Common myeloid progenitor, CD34-positive (primary cell): ENCODE data around the gene HIPK3.
A peak's percentile ranks its signal among the peaks of the same experiment; 100 is the strongest.

ENCODE experiments used
- CTCF ChIA-PET: fragments of 350-600 bp; sonication (Branson Sonifier 250); formaldehyde crosslinking; loops from one replicate; lab custom pipeline; 2021; ENCODE audit warnings: antibody characterized with exemption; lab: Charles Lee
- POLR2A ChIA-PET: fragments of 350-600 bp; sonication (Branson Sonifier 250); formaldehyde crosslinking; loops from one replicate; lab custom pipeline; 2021; ENCODE audit warnings: antibody characterized with exemption; lab: Charles Lee
- DNase-seq, 3 donors: peaks; one replicate each; pipeline versions ENCODE4 v3.0.0 to v3.0.0-alpha.2; 2013
- H3K27ac ChIP-seq, 2 experiments: 1 replicate in 1 of 2; 2 replicates in 1 of 2; pipeline ENCODE4 v1.7.0; 2013; ENCODE audit warnings: inconsistent platforms in 2 of 2, low read length in 2 of 2, mild to moderate bottlenecking in 2 of 2, low read depth in 1 of 2, moderate library complexity in 1 of 2; ENCODE audit not compliant: severe bottlenecking in 2 of 2, insufficient read depth in 1 of 2, poor library complexity in 1 of 2
- H3K27me3 ChIP-seq, 5 experiments: replicated peaks in 2 of 5; 1 replicate in 3 of 5; 2 replicates in 2 of 5; pipeline versions ENCODE4 v1.6.1 to v1.7.0; 2013; ENCODE audit warnings: low read length in 4 of 5, mild to moderate bottlenecking in 2 of 5, moderate library complexity in 2 of 5, inconsistent platforms in 1 of 5; ENCODE audit not compliant: insufficient read depth in 5 of 5, control insufficient read depth in 4 of 5
- H3K36me3 ChIP-seq, 4 experiments: 1 replicate in 2 of 4; 2 replicates in 2 of 4; pipeline versions ENCODE4 v1.6.1 to v1.7.0; 2013; ENCODE audit warnings: low read length in 3 of 4, control low read depth in 1 of 4, mild to moderate bottlenecking in 1 of 4; ENCODE audit not compliant: control insufficient read depth in 4 of 4, insufficient read depth in 4 of 4
- H3K4me1 ChIP-seq, 4 experiments: 1 replicate in 3 of 4; 2 replicates in 1 of 4; pipeline versions ENCODE4 v1.6.1 to v1.7.1; 2013; ENCODE audit warnings: low read length in 3 of 4, mild to moderate bottlenecking in 3 of 4, control low read depth in 1 of 4, inconsistent platforms in 1 of 4, moderate library complexity in 1 of 4; ENCODE audit not compliant: control insufficient read depth in 4 of 4, insufficient read depth in 4 of 4; ENCODE audit errors: control extremely low read depth in 1 of 4
- H3K4me3 ChIP-seq, 7 experiments: 1 replicate in 4 of 7; 2 replicates in 3 of 7; pipeline versions ENCODE4 v1.5.1 to v1.7.0; 2013; ENCODE audit warnings: mild to moderate bottlenecking in 7 of 7, low read length in 6 of 7, moderate library complexity in 6 of 7, inconsistent platforms in 2 of 7, low read depth in 2 of 7, control low read depth in 1 of 7; ENCODE audit not compliant: insufficient read depth in 4 of 7, control insufficient read depth in 1 of 7; ENCODE audit errors: extremely low read depth in 1 of 7
- H3K9me3 ChIP-seq, 5 experiments: 1 replicate in 4 of 5; 2 replicates in 1 of 5; pipeline versions ENCODE4 v1.6.1 to v1.7.1; 2013; ENCODE audit warnings: low read length in 4 of 5, mild to moderate bottlenecking in 2 of 5, inconsistent platforms in 1 of 5, low read depth in 1 of 5, moderate library complexity in 1 of 5; ENCODE audit not compliant: control insufficient read depth in 4 of 5, insufficient read depth in 2 of 5; ENCODE audit errors: control extremely low read depth in 1 of 5
- WGBS: methylation state at CpG from one replicate; pipeline ENCODE4 v1.1.5; 2013; ENCODE audit not compliant: insufficient coverage; 5-methylcytosine and 5-hydroxymethylcytosine counted together

HIPK3 gene

GRCh38 chr11:33390944-33391892 lies 134.0 kb downstream of the HIPK3 start:
- Histone ChIP-seq H3K36me3 (no peaks in the 10 kb centered on the region), H3K27me3 (peaks cover 0 to 3% (median 0%) of the 10 kb centered on the region in 5 experiments), H3K27ac (no peak overlapping the region), H3K4me3 (no peak overlapping the region), H3K4me1 (peaks cover 0 to 3% (median 0%) of the 10 kb centered on the region in 4 experiments), H3K9me3 (peaks cover 0 to 4% (median 0%) of the 10 kb centered on the region in 5 experiments)
- CTCF ChIA-PET: no interaction called here
- 90% methylated on average over 7 of the region's 13 CpGs for WGBS
- no peak for DNase-seq
- POLR2A ChIA-PET: no interaction called here

- 100% methylated on average over 1 of the region's 2 CpGs for WGBS
- ChIA-PET CTCF (no interaction called here), POLR2A (no interaction called here)
Observed at GRCh38 chr11:33391893-33392251, 134.7 kb downstream of the HIPK3 start.

GRCh38 chr11:33394431-33395109 lies 137.4 kb downstream of the HIPK3 start:
- 95% methylated on average over 6 of the region's 6 CpGs for WGBS
- CTCF ChIA-PET: no interaction called here

More at GRCh38 chr11:33391893-33392251, 134.7 kb downstream of the HIPK3 start:
- no peak for DNase-seq
- no peak overlapping the region for H3K4me3 ChIP-seq
- H3K4me1 ChIP-seq: peaks cover 0 to 3% (median 0%) of the 10 kb centered on the region in 4 experiments
- no peak overlapping the region for H3K27ac ChIP-seq
- H3K9me3 ChIP-seq: no peaks in the 10 kb centered on the region
- peaks cover 0 to 3% (median 0%) of the 10 kb centered on the region in 5 experiments for H3K27me3 ChIP-seq
- H3K36me3 ChIP-seq: no peaks in the 10 kb centered on the region

GRCh38 chr11:33396361-33396760 lies 139.2 kb downstream of the HIPK3 start:
- ChIA-PET POLR2A (interaction anchor here (0.8 kb wide), 1 partner anchor 17 kb away, joined by 3 read pairs; no protein-coding TSS in a partner anchor), CTCF (no interaction called here)
- no peaks in the 10 kb centered on the region for H3K9me3 ChIP-seq
- H3K4me3 ChIP-seq: no peak overlapping the region
- no peaks in the 10 kb centered on the region for H3K36me3 ChIP-seq
- H3K4me1 ChIP-seq: no peaks in the 10 kb centered on the region
- no CpG with 5 or more reads among the region's 3 CpGs for WGBS
- H3K27me3 ChIP-seq: peaks cover 0 to 4% (median 0%) of the 10 kb centered on the region in 5 experiments
- DNase-seq: no peak
- no peak overlapping the region for H3K27ac ChIP-seq

More at GRCh38 chr11:33394431-33395109, 137.4 kb downstream of the HIPK3 start:
- peaks cover 0 to 4% (median 0%) of the 10 kb centered on the region in 5 experiments for H3K27me3 ChIP-seq
- H3K36me3 ChIP-seq: no peaks in the 10 kb centered on the region
- H3K4me3 ChIP-seq: no peak overlapping the region
- no peak for DNase-seq
- no peak overlapping the region for H3K27ac ChIP-seq
- no peaks in the 10 kb centered on the region for H3K9me3 ChIP-seq
- POLR2A ChIA-PET: no interaction called here
- no peaks in the 10 kb centered on the region for H3K4me1 ChIP-seq

GRCh38 chr11:33399421-33399820 lies 142.2 kb downstream of the HIPK3 start:
- DNase-seq: no peak
- ChIA-PET POLR2A (interaction anchor here (0.6 kb wide), 1 partner anchor 174 kb away, joined by 3 read pairs; no protein-coding TSS in a partner anchor), CTCF (no interaction called here)
- no peaks in the 10 kb centered on the region for H3K9me3 ChIP-seq
- H3K4me3 ChIP-seq: no peak overlapping the region
- H3K27ac ChIP-seq: no peak overlapping the region
- H3K27me3 ChIP-seq: peaks cover 0 to 5% (median 0%) of the 10 kb centered on the region in 5 experiments
- no peaks in the 10 kb centered on the region for H3K36me3 ChIP-seq
- WGBS: 100% methylated on average over 2 of the region's 4 CpGs
- H3K4me1 ChIP-seq: no peaks in the 10 kb centered on the region

GRCh38 chr11:33402066-33402465 lies 144.9 kb downstream of the HIPK3 start:
- ChIA-PET POLR2A (no interaction called here), CTCF (no interaction called here)
- DNase-seq: peak in 1 of 3 donors; percentile 5
- no peaks in the 10 kb centered on the region for H3K9me3 ChIP-seq
- H3K27ac ChIP-seq: no peak overlapping the region
- no peaks in the 10 kb centered on the region for H3K4me1 ChIP-seq
- no peak overlapping the region for H3K4me3 ChIP-seq
- peaks cover 0 to 7% (median 0%) of the 10 kb centered on the region in 5 experiments for H3K27me3 ChIP-seq
- 90% methylated on average over 1 of the region's 2 CpGs for WGBS
- H3K36me3 ChIP-seq: no peaks in the 10 kb centered on the region
